SH-SY5Y (cell line): ENCODE measurements around the gene RAC2.

Source experiments
- GATA2 ChIP-seq: IDR thresholded peaks from 2 replicates; pipeline ENCODE4 v1.6.1; 2011; ENCODE audit warnings: mild to moderate bottlenecking, low read depth, low read length
- GATA3 ChIP-seq: IDR thresholded peaks from 2 replicates; pipeline ENCODE4 v1.6.1; 2011; ENCODE audit warnings: low read depth, mild to moderate bottlenecking, low read length, moderate library complexity

DNA sequence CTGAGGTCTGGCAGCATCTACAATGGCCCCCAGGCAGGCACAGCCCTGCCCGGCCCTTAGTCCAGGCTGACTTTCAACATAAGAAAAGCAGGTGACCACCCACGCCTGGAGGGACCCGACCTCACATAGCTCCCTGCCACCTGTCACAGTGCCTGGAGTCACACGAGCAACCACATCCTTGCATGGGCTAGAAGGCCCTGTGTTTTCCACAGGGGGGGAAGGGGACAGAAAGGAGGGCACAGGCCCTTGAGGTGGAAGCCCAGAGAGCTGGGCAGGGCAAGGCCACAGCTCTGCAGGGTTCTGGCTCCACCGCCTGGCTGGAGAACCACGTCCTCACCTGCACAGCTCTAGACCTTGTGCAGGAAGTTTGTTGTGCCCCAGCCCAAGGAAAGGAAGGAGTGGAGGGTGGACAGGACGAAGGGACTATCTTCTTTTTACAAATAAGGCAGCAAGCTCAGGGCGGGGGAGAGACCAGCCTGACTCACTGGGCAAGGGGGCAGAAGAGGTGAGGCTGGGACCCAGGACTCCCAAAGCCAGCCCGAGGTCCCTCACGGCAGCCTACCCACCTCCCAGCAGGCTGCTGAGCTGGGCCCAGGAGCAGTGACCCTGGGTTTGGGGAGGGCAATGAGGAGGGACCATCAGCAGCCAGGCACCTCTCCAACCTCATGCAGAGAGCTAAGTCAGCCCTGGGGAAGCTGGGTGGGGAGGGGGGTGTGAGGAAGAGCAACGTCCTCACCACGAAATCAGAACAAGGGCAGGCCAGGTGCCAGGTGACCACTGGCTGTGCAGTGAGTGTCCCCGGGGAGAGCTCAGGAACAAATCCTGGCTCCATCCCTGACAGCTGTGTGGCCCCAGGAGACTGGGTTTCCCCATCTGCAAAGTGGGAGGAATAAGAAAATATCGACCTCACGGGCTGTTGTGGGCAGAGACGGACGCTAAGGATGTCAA, 60.4 kb downstream of the RAC2 start:
- no peak for TF ChIP-seq GATA2
- no peak for TF ChIP-seq GATA3
